ENCODE data around the gene SLK. TPM values are rescaled to one million over a fixed set of nuclear protein-coding genes. Genes with fewer than 3 reads are reported as not detected.

SLK gene
- total RNA-seq, 2 experiments from 2014 or later = 19.4 to 19.9 TPM

GRCh38 chr10:103983367-103983911 lies 16.5 kb downstream of the SLK start:
- TF ChIP-seq EZH2phosphoT487 (IDR thresholded peaks at IDR 0.05; ENCODE audit: borderline replicate concordance, low read depth, low read length) (no peak), CTCF (conservative IDR thresholded peaks at IDR 0.05; ENCODE audit: low read length) (no peak)
- Histone ChIP-seq H3K27ac (ENCODE audit: low read depth, low read length, poor library complexity, severe bottlenecking) (peak overlapping the region; percentile 56), H3K36me3 (ENCODE audit: insufficient read depth, low read length) (no peaks in the 10 kb centered on the region), H4K20me1 (ENCODE audit: insufficient read depth, low read length) (no peaks in the 10 kb centered on the region; the same call in 1 of the 2 replicates), H3K9me2 (ENCODE audit: insufficient read depth, low read length) (no peaks in the 10 kb centered on the region), H3K4me1 (ENCODE audit: insufficient read depth, low read length, poor library complexity, severe bottlenecking) (peaks cover 18% of the 10 kb centered on the region), H3K4me2 (ENCODE audit: low read length) (peak overlapping the region; percentile 79), H3K9me3 (ENCODE audit: low read length) (no peaks in the 10 kb centered on the region), H2AFZ (ENCODE audit: low read length) (peak overlapping the region; percentile 15; the same call in 1 of the 2 replicates), H3K4me3 (ENCODE audit: low read depth, low read length, poor library complexity, severe bottlenecking) (peak overlapping the region; percentile 44), H3K79me2 (ENCODE audit: insufficient read depth, low read depth, low read length) (peaks cover 31% of the 10 kb centered on the region)
- peak; percentile 67 for DNase-seq (ENCODE audit: low spot score)
- ChIA-PET CTCF (ENCODE audit: unreplicated experiment) (interaction anchor here (0.6 to 1.2 kb wide), 3 partner anchors 14 to 310 kb away, joined by 3 read pairs; no protein-coding TSS in a partner anchor), POLR2A (interaction anchor here (0.5 to 1.1 kb wide), 7 partner anchors 15 to 368 kb away, joined by 3 to 10 read pairs (median 3); no protein-coding TSS in a partner anchor)
- BruUV-seq (replicated peaks) = no TSS peak
- intact Hi-C loops (cut with micrococcal nuclease; ENCODE audit: unreplicated experiment) = loop anchor here (2.0 kb wide), 2 partner anchors 17 to 139 kb away; partner anchors contain the start of genes SFR1 and SLK

GRCh38 chr10:103985726-103986125 lies 18.8 kb downstream of the SLK start:
- Histone ChIP-seq H3K79me2 (ENCODE audit: insufficient read depth, low read depth, low read length) (peaks cover 31% of the 10 kb centered on the region), H4K20me1 (ENCODE audit: insufficient read depth, low read length) (no peaks in the 10 kb centered on the region; the same call in 1 of the 2 replicates), H3K4me2 (ENCODE audit: low read length) (no peak overlapping the region), H3K4me1 (ENCODE audit: insufficient read depth, low read length, poor library complexity, severe bottlenecking) (peaks cover 18% of the 10 kb centered on the region), H3K36me3 (ENCODE audit: insufficient read depth, low read length) (no peaks in the 10 kb centered on the region), H3K9me3 (ENCODE audit: low read length) (no peaks in the 10 kb centered on the region), H2AFZ (ENCODE audit: low read length) (no peak overlapping the region), H3K27ac (ENCODE audit: low read depth, low read length, poor library complexity, severe bottlenecking) (no peak overlapping the region), H3K9me2 (ENCODE audit: insufficient read depth, low read length) (no peaks in the 10 kb centered on the region), H3K4me3 (ENCODE audit: low read depth, low read length, poor library complexity, severe bottlenecking) (no peak overlapping the region)
- DNase-seq (ENCODE audit: low spot score) = no peak
- intact Hi-C loops (cut with micrococcal nuclease; ENCODE audit: unreplicated experiment) = no loop called here
- no peak for TF ChIP-seq EZH2phosphoT487 (IDR thresholded peaks at IDR 0.05; ENCODE audit: borderline replicate concordance, low read depth, low read length)
- TF ChIP-seq CTCF (conservative IDR thresholded peaks at IDR 0.05; ENCODE audit: low read length) = no peak
- no TSS peak for BruUV-seq (replicated peaks)
- ChIA-PET CTCF (ENCODE audit: unreplicated experiment) (no interaction called here), POLR2A (no interaction called here)

GRCh38 chr10:103986360-103986759 lies 19.4 kb downstream of the SLK start:
- H3K4me1 ChIP-seq (ENCODE audit: insufficient read depth, low read length, poor library complexity, severe bottlenecking) = peaks cover 18% of the 10 kb centered on the region
- H3K9me3 ChIP-seq (ENCODE audit: low read length) = no peaks in the 10 kb centered on the region
- POLR2A ChIA-PET = interaction anchor here (0.7 kb wide), 1 partner anchor 64 kb away, joined by 5 read pairs; no protein-coding TSS in a partner anchor
- peaks cover 28% of the 10 kb centered on the region for H3K79me2 ChIP-seq (ENCODE audit: insufficient read depth, low read depth, low read length)
- no peaks in the 10 kb centered on the region; the same call in 1 of the 2 replicates for H4K20me1 ChIP-seq (ENCODE audit: insufficient read depth, low read length)
- no peak overlapping the region for H2AFZ ChIP-seq (ENCODE audit: low read length)
- intact Hi-C loops (cut with micrococcal nuclease; ENCODE audit: unreplicated experiment) = no loop called here
- no TSS peak for BruUV-seq (replicated peaks)
- H3K4me2 ChIP-seq (ENCODE audit: low read length) = no peak overlapping the region
- no peaks in the 10 kb centered on the region for H3K9me2 ChIP-seq (ENCODE audit: insufficient read depth, low read length)
- no peak overlapping the region for H3K27ac ChIP-seq (ENCODE audit: low read depth, low read length, poor library complexity, severe bottlenecking)
- CTCF ChIA-PET (ENCODE audit: unreplicated experiment) = no interaction called here
- H3K4me3 ChIP-seq (ENCODE audit: low read depth, low read length, poor library complexity, severe bottlenecking) = no peak overlapping the region
- TF ChIP-seq EZH2phosphoT487 (IDR thresholded peaks at IDR 0.05; ENCODE audit: borderline replicate concordance, low read depth, low read length) (no peak), CTCF (conservative IDR thresholded peaks at IDR 0.05; ENCODE audit: low read length) (no peak)
- H3K36me3 ChIP-seq (ENCODE audit: insufficient read depth, low read length) = no peaks in the 10 kb centered on the region
- DNase-seq (ENCODE audit: low spot score) = no peak
